ENCODE data around the gene TMCC2. TPM values are rescaled to one million over a fixed set of nuclear protein-coding genes. Genes with fewer than 3 reads are reported as not detected.

Gene TMCC2
- total RNA-seq, 3 donors from 2014 or later (not counting 1 experiment from before 2014, with no cell fraction given): 0.93 to 1.5 (median 1.1) TPM

GRCh38 chr1:205188596-205188995, 39.1 kb upstream of the TMCC2 start:
- no peaks in the 10 kb centered on the region for H3K27me3 Mint-ChIP-seq (ENCODE audit: low read depth in 2 of 2)
- intact Hi-C loops (cut with micrococcal nuclease): no loop called here
- H3K27me3 ChIP-seq (ENCODE audit: control insufficient read depth, insufficient read depth, low read length): no peaks in the 10 kb centered on the region
- ATAC-seq (no peak), DNase-seq (no peak)
- H3K4me1 Mint-ChIP-seq: peaks cover 42 to 63% of the 10 kb centered on the region in 2 donors
- H3K9me3 ChIP-seq (ENCODE audit: control insufficient read depth, insufficient read depth, low read length): no peaks in the 10 kb centered on the region
- H3K4me3 Mint-ChIP-seq: no peak overlapping the region
- peaks cover 3% of the 10 kb centered on the region for H3K4me1 ChIP-seq (ENCODE audit: control insufficient read depth, insufficient read depth, low read length)
- no peak overlapping the region for H3K27ac ChIP-seq (ENCODE audit: low read length)
- no peak for TF ChIP-seq CTCF (IDR thresholded peaks at IDR 0.05)
- no peak overlapping the region for H3K4me3 ChIP-seq (ENCODE audit: low read length)
- WGBS (ENCODE audit: insufficient coverage): 100% methylated on average over 1 of the region's 2 CpGs
- no peaks in the 10 kb centered on the region for H3K36me3 Mint-ChIP-seq
- peaks cover 7% of the 10 kb centered on the region for H3K36me3 ChIP-seq (ENCODE audit: control insufficient read depth, insufficient read depth, low read length)
- no peak overlapping the region for H3K27ac Mint-ChIP-seq
- no peaks in the 10 kb centered on the region for H3K9me3 Mint-ChIP-seq

- ATAC-seq: no peak
- TF ChIP-seq CTCF (IDR thresholded peaks at IDR 0.05): no peak
- Mint-ChIP-seq H3K9me3 (no peaks in the 10 kb centered on the region), H3K27me3 (ENCODE audit: low read depth in 2 of 2) (no peaks in the 10 kb centered on the region), H3K4me1 (peaks cover 38 to 64% of the 10 kb centered on the region in 2 donors), H3K4me3 (no peak overlapping the region), H3K36me3 (no peaks in the 10 kb centered on the region), H3K27ac (no peak overlapping the region)
- no peaks in the 10 kb centered on the region for H3K9me3 ChIP-seq (ENCODE audit: control insufficient read depth, insufficient read depth, low read length)
- H3K27me3 ChIP-seq (ENCODE audit: control insufficient read depth, insufficient read depth, low read length): no peaks in the 10 kb centered on the region
- H3K4me1 ChIP-seq (ENCODE audit: control insufficient read depth, insufficient read depth, low read length): no peaks in the 10 kb centered on the region
- WGBS (ENCODE audit: insufficient coverage): 69% methylated on average over 1 of the region's 2 CpGs
- DNase-seq: no peak
- no peak overlapping the region for H3K27ac ChIP-seq (ENCODE audit: low read length)
- intact Hi-C loops (cut with micrococcal nuclease): no loop called here
- no peak overlapping the region for H3K4me3 ChIP-seq (ENCODE audit: low read length)
- peaks cover 7% of the 10 kb centered on the region for H3K36me3 ChIP-seq (ENCODE audit: control insufficient read depth, insufficient read depth, low read length)
These were observed 38.6 kb upstream of the TMCC2 start for GRCh38 chr1:205189131-205189530.

- Histone ChIP-seq H3K27me3 (ENCODE audit: control insufficient read depth, insufficient read depth, low read length) (no peaks in the 10 kb centered on the region), H3K4me1 (ENCODE audit: control insufficient read depth, insufficient read depth, low read length) (no peaks in the 10 kb centered on the region), H3K27ac (ENCODE audit: low read length) (no peak overlapping the region), H3K36me3 (ENCODE audit: control insufficient read depth, insufficient read depth, low read length) (peaks cover 7% of the 10 kb centered on the region), H3K4me3 (ENCODE audit: low read length) (no peak overlapping the region), H3K9me3 (ENCODE audit: control insufficient read depth, insufficient read depth, low read length) (no peaks in the 10 kb centered on the region)
- Mint-ChIP-seq H3K27ac (no peak overlapping the region), H3K4me3 (no peak overlapping the region), H3K36me3 (no peaks in the 10 kb centered on the region), H3K4me1 (peaks cover 46 to 66% of the 10 kb centered on the region in 2 donors), H3K27me3 (ENCODE audit: low read depth in 2 of 2) (no peaks in the 10 kb centered on the region), H3K9me3 (no peaks in the 10 kb centered on the region)
- intact Hi-C loops (cut with micrococcal nuclease): no loop called here
- 91% methylated on average over 9 of the region's 9 CpGs for WGBS (ENCODE audit: insufficient coverage)
- DNase-seq (no peak), ATAC-seq (no peak)
- no peak for TF ChIP-seq CTCF (IDR thresholded peaks at IDR 0.05)
These were observed 36.7 kb upstream of the TMCC2 start for GRCh38 chr1:205190845-205191577.

- H3K4me3 ChIP-seq (ENCODE audit: low read length): no peak overlapping the region
- Mint-ChIP-seq H3K27ac (no peak overlapping the region), H3K9me3 (no peaks in the 10 kb centered on the region), H3K36me3 (no peaks in the 10 kb centered on the region), H3K4me1 (peaks cover 44 to 64% of the 10 kb centered on the region in 2 donors), H3K27me3 (ENCODE audit: low read depth in 2 of 2) (no peaks in the 10 kb centered on the region), H3K4me3 (no peak overlapping the region)
- H3K27ac ChIP-seq (ENCODE audit: low read length): no peak overlapping the region
- intact Hi-C loops (cut with micrococcal nuclease): no loop called here
- H3K9me3 ChIP-seq (ENCODE audit: control insufficient read depth, insufficient read depth, low read length): no peaks in the 10 kb centered on the region
- H3K4me1 ChIP-seq (ENCODE audit: control insufficient read depth, insufficient read depth, low read length): no peaks in the 10 kb centered on the region
- DNase-seq (no peak), ATAC-seq (no peak)
- H3K36me3 ChIP-seq (ENCODE audit: control insufficient read depth, insufficient read depth, low read length): peaks cover 4% of the 10 kb centered on the region
- TF ChIP-seq CTCF (IDR thresholded peaks at IDR 0.05): no peak
- WGBS (ENCODE audit: insufficient coverage): 62% methylated on average over 2 of the region's 2 CpGs
- no peaks in the 10 kb centered on the region for H3K27me3 ChIP-seq (ENCODE audit: control insufficient read depth, insufficient read depth, low read length)
These were observed 36.1 kb upstream of the TMCC2 start for GRCh38 chr1:205191622-205192021.
